H9 (cell line): ENCODE measurements around the gene SSR3. TPM values are rescaled to one million over a fixed set of nuclear protein-coding genes. Genes with fewer than 3 reads are reported as not detected.

Experiments used
- DNase-seq: peaks from one replicate; pipeline ENCODE4 v3.0.0-alpha.2; 2017
- H2AFZ ChIP-seq: one replicate; pipeline ENCODE4 v1.6.1; 2013; ENCODE audit warnings: mild to moderate bottlenecking, low read length, control low read depth, moderate library complexity
- H2AK5ac ChIP-seq: 2 replicates; pipeline ENCODE4 v1.6.1; 2013; ENCODE audit warnings: low read length, control low read depth, mixed read lengths; ENCODE audit not compliant: insufficient read length
- H2BK120ac ChIP-seq: one replicate; pipeline ENCODE4 v1.6.1; 2013; ENCODE audit warnings: low read depth, mild to moderate bottlenecking, low read length, control low read depth, inconsistent platforms; ENCODE audit not compliant: poor library complexity, severe bottlenecking
- H2BK12ac ChIP-seq: 2 replicates; pipeline ENCODE4 v1.6.1; 2013; ENCODE audit warnings: low read length, control low read depth, mixed read lengths, low read depth; ENCODE audit not compliant: insufficient read length
- H2BK15ac ChIP-seq: 2 replicates; pipeline ENCODE4 v1.6.1; 2013; ENCODE audit warnings: low read depth, low read length, control low read depth
- H2BK20ac ChIP-seq: one replicate; pipeline ENCODE4 v1.6.1; 2013; ENCODE audit warnings: low read depth, mild to moderate bottlenecking, low read length, control low read depth, inconsistent platforms; ENCODE audit not compliant: poor library complexity, severe bottlenecking
- H2BK5ac ChIP-seq: 2 replicates; pipeline ENCODE4 v1.6.1; 2013; ENCODE audit warnings: low read length, control low read depth, mixed read lengths; ENCODE audit not compliant: insufficient read length
- H3K14ac ChIP-seq: 2 replicates; pipeline ENCODE4 v1.6.1; 2013; ENCODE audit warnings: low read length, control low read depth; ENCODE audit not compliant: insufficient read depth
- H3K18ac ChIP-seq: 2 replicates; pipeline ENCODE4 v1.6.1; 2013; ENCODE audit warnings: low read depth, mild to moderate bottlenecking, mixed read lengths, low read length, control low read depth; ENCODE audit not compliant: insufficient read length
- H3K23ac ChIP-seq: 2 replicates; pipeline ENCODE4 v1.6.1; 2013; ENCODE audit warnings: low read length, control low read depth, mixed read lengths, low read depth; ENCODE audit not compliant: insufficient read length
- H3K23me2 ChIP-seq: 2 replicates; pipeline ENCODE4 v1.6.1; 2013; ENCODE audit warnings: low read depth, mild to moderate bottlenecking, mixed read lengths, low read length, control low read depth; ENCODE audit not compliant: insufficient read length, poor library complexity, severe bottlenecking
- H3K27ac ChIP-seq: 2 replicates; pipeline ENCODE4 v1.5.1; 2013; ENCODE audit warnings: low read length, control low read depth, mixed read lengths, low read depth; ENCODE audit not compliant: insufficient read length
- H3K27me3 ChIP-seq: 2 replicates; pipeline ENCODE4 v1.6.1; 2013; ENCODE audit warnings: low read length, control low read depth, inconsistent platforms; ENCODE audit not compliant: insufficient read depth
- H3K4ac ChIP-seq: 2 replicates; pipeline ENCODE4 v1.6.1; 2013; ENCODE audit warnings: low read depth, mild to moderate bottlenecking, control low read depth, inconsistent platforms, low read length, moderate library complexity
- H3K4me1 ChIP-seq: 2 replicates; pipeline ENCODE4 v1.6.1; 2013; ENCODE audit warnings: low read length, control low read depth, inconsistent platforms; ENCODE audit not compliant: insufficient read depth
- H3K4me2 ChIP-seq: 2 replicates; pipeline ENCODE4 v1.6.1; 2013; ENCODE audit warnings: low read length, control low read depth, mixed read lengths; ENCODE audit not compliant: insufficient read length, insufficient read depth
- H3K56ac ChIP-seq: 2 replicates; pipeline ENCODE4 v1.6.1; 2013; ENCODE audit warnings: low read depth, mild to moderate bottlenecking, mixed read lengths, low read length, control low read depth; ENCODE audit not compliant: insufficient read length
- H3K79me1 ChIP-seq: 2 replicates; pipeline ENCODE4 v1.6.1; 2013; ENCODE audit warnings: low read depth, mild to moderate bottlenecking, moderate library complexity, low read length, control low read depth, inconsistent platforms; ENCODE audit not compliant: insufficient read depth, poor library complexity, severe bottlenecking
- H3K79me2 ChIP-seq: 2 replicates; pipeline ENCODE4 v1.6.1; 2013; ENCODE audit warnings: low read length, control low read depth, inconsistent platforms; ENCODE audit not compliant: insufficient read depth
- H3K9ac ChIP-seq: 2 replicates; pipeline ENCODE4 v1.6.1; 2013; ENCODE audit warnings: low read length, control low read depth, mixed read lengths; ENCODE audit not compliant: insufficient read length; ENCODE audit errors: extremely low read depth
- H3K9me3 ChIP-seq: one replicate; pipeline ENCODE4 v1.6.1; 2013; ENCODE audit warnings: low read depth, low read length, inconsistent platforms; ENCODE audit not compliant: control insufficient read depth
- H3T11ph ChIP-seq: one replicate; pipeline ENCODE4 v1.6.1; 2013; ENCODE audit warnings: mild to moderate bottlenecking, low read length, control low read depth, inconsistent platforms
- H4K20me1 ChIP-seq: one replicate; pipeline ENCODE4 v1.6.1; 2013; ENCODE audit not compliant: control insufficient read depth, insufficient read length, insufficient read depth
- H4K5ac ChIP-seq: 2 replicates; pipeline ENCODE4 v1.6.1; 2013; ENCODE audit warnings: low read depth, mild to moderate bottlenecking, mixed read lengths, low read length, control low read depth; ENCODE audit not compliant: insufficient read length
- H4K8ac ChIP-seq: replicated peaks from 2 replicates; pipeline ENCODE4 v1.6.1; 2013; ENCODE audit warnings: low read length, control low read depth, mixed read lengths, low read depth; ENCODE audit not compliant: insufficient read length
- H4K91ac ChIP-seq: 2 replicates; pipeline ENCODE4 v1.6.1; 2013; ENCODE audit warnings: low read depth, mild to moderate bottlenecking, moderate library complexity, mixed read lengths, low read length, control low read depth; ENCODE audit not compliant: insufficient read length
- H3K27ac Mint-ChIP-seq, 3 experiments: 2 replicates in 2 of 3; 3 replicates in 1 of 3; pipeline ENCODE4 v1.8.0; 2020 to 2021; ENCODE audit warnings: mixed read lengths in 3 of 3, mild to moderate bottlenecking in 1 of 3, moderate library complexity in 1 of 3
- H3K27me3 Mint-ChIP-seq: 2 replicates; pipeline ENCODE4 v1.8.0; 2021; ENCODE audit warnings: low read depth, mild to moderate bottlenecking, moderate library complexity, mixed read lengths
- H3K36me3 Mint-ChIP-seq, 3 experiments: 2 replicates in 2 of 3; 3 replicates in 1 of 3; pipeline ENCODE4 v1.8.0; 2020 to 2021; ENCODE audit warnings: low read depth in 3 of 3, mixed read lengths in 3 of 3; ENCODE audit not compliant: insufficient read depth in 1 of 3
- H3K4me1 Mint-ChIP-seq, 2 experiments: 2 replicates each; pipeline ENCODE4 v1.8.0; 2020; ENCODE audit warnings: mixed read lengths in 2 of 2
- H3K4me3 Mint-ChIP-seq, 2 experiments: 2 replicates in 1 of 2; 3 replicates in 1 of 2; pipeline ENCODE4 v1.8.0; 2020 to 2021; ENCODE audit warnings: mild to moderate bottlenecking in 2 of 2, mixed read lengths in 2 of 2, moderate library complexity in 1 of 2
- H3K9me3 Mint-ChIP-seq, 2 experiments: 2 replicates in 1 of 2; 3 replicates in 1 of 2; pipeline ENCODE4 v1.8.0; 2020; ENCODE audit warnings: mild to moderate bottlenecking in 2 of 2, mixed read lengths in 2 of 2, moderate library complexity in 1 of 2
- CTCF ChIP-seq: fragments of 200-600 bp; sonication (generic); conservative IDR thresholded peaks from 3 replicates; pipeline ENCODE4 v1.8.0; 2021; ENCODE audit warnings: antibody characterized with exemption, mild to moderate bottlenecking
- WGBS: extraction: QIAGEN DNeasy Blood & Tissue Kit; methylation state at CpG from one replicate; pipeline ENCODE4 v1.1.7; 2013; ENCODE audit warnings: missing lambda C conversion rate, low lambda C conversion rate, mixed read lengths; ENCODE audit not compliant: insufficient read length; ENCODE audit errors: extremely low coverage; 5-methylcytosine and 5-hydroxymethylcytosine counted together
- total RNA-seq: library from RNA; stranded (reverse); gene quantifications from 2 replicates; pipeline ENCODE4 v1.2.1, GENCODE V29; 2021

The SSR3 gene
- total RNA-seq, 1 experiment from 2014 or later = 177 TPM

- Histone ChIP-seq H4K8ac (no peak overlapping the region), H4K20me1 (no peaks in the 10 kb centered on the region), H3T11ph (no peak overlapping the region), H3K4ac (no peak overlapping the region), H3K4me1 (no peaks in the 10 kb centered on the region), H3K14ac (no peak overlapping the region), H2BK20ac (no peak overlapping the region), H2BK12ac (no peak overlapping the region), H3K56ac (no peak overlapping the region), H3K79me1 (no peaks in the 10 kb centered on the region), H2AK5ac (no peak overlapping the region), H2BK120ac (no peak overlapping the region), H2BK15ac (no peak overlapping the region), H3K9me3 (no peaks in the 10 kb centered on the region), H3K79me2 (no peaks in the 10 kb centered on the region), H4K91ac (no peak overlapping the region), H3K18ac (no peak overlapping the region), H3K23me2 (no peaks in the 10 kb centered on the region), H2BK5ac (no peak overlapping the region), H3K9ac (no peak overlapping the region), H3K23ac (no peak overlapping the region), H3K27ac (no peak overlapping the region), H3K4me2 (no peak overlapping the region), H2AFZ (no peak overlapping the region), H4K5ac (no peak overlapping the region), H3K27me3 (no peaks in the 10 kb centered on the region)
- peaks cover 5 to 11% of the 10 kb centered on the region in 2 experiments; a peak in 4 of 5 replicates for H3K9me3 Mint-ChIP-seq
- H3K4me1 Mint-ChIP-seq = peaks cover 0 to 4% of the 10 kb centered on the region in 2 experiments; a peak in 1 of 4 replicates
- no peak for DNase-seq
- H3K27me3 Mint-ChIP-seq = no peaks in the 10 kb centered on the region; the same call in 1 of the 2 replicates
- no peak overlapping the region for H3K4me3 Mint-ChIP-seq
- WGBS = no CpG with 5 or more reads among the region's 1 CpG
- no peak overlapping the region for H3K27ac Mint-ChIP-seq
- H3K36me3 Mint-ChIP-seq = peaks cover 0 to 7% (median 3%) of the 10 kb centered on the region in 3 experiments; a peak in 4 of 7 replicates
- no peak for TF ChIP-seq CTCF
These were observed 57.6 kb downstream of the SSR3 start for GRCh38 chr3:156497326-156497725.
